ENCODE results near the gene FUOM. TPM values are rescaled to one million over a fixed set of nuclear protein-coding genes. Genes with fewer than 3 reads are reported as not detected.

FUOM gene
- total and polyA plus RNA-seq, 10 of the 15 experiments (the other 5 are each of a cell fraction or from before 2014, with no cell fraction given), result 1.8 to 41.7 (median 25.6) TPM

- TF ChIP-seq CTCF (IDR thresholded peaks at IDR 0.05 in 2 of 3, conservative IDR thresholded peaks at IDR 0.05 in 1 of 3; ENCODE audit: control insufficient read depth in 2 of 3, extremely low read depth in 1 of 3, insufficient read depth in 1 of 3, low read depth in 3 of 3, low read length in 3 of 3), result no peak
- TF ChIP-seq USF2 (IDR thresholded peaks at IDR 0.05; ENCODE audit: borderline replicate concordance, low read depth, low read length), result no peak
- TF ChIP-seq CHD4 (IDR thresholded peaks at IDR 0.05), result no peak
- peak; percentile 91 for TF ChIP-seq GATAD2B (conservative IDR thresholded peaks at IDR 0.05; ENCODE audit: low read depth)
- TF ChIP-seq NRF1 (conservative IDR thresholded peaks at IDR 0.05; ENCODE audit: low read depth, low read length), result no peak
- no peak for TF ChIP-seq SRF (IDR thresholded peaks at IDR 0.05; ENCODE audit: low read depth in 2 of 2, low read length in 2 of 2)
- no peak for TF ChIP-seq STAT1 (conservative IDR thresholded peaks at IDR 0.05)
- TF ChIP-seq LARP7 (IDR thresholded peaks at IDR 0.05), result peak; percentile 88
- TF ChIP-seq BMI1 (IDR thresholded peaks at IDR 0.05; ENCODE audit: borderline replicate concordance), result no peak
- TF ChIP-seq FOS (IDR thresholded peaks at IDR 0.05; ENCODE audit: borderline replicate concordance, extremely low read depth, insufficient read length), result no peak
- peak; percentile 74 for TF ChIP-seq BACH1 (IDR thresholded peaks at IDR 0.05; ENCODE audit: borderline replicate concordance)
- no peak for TF ChIP-seq ATF2 (IDR thresholded peaks at IDR 0.05; ENCODE audit: low read length)
- TF ChIP-seq POU2F2 (IDR thresholded peaks at IDR 0.05; ENCODE audit: borderline replicate concordance, low read depth, low read length), result no peak
- no peak for TF ChIP-seq BCL11A (IDR thresholded peaks at IDR 0.05; ENCODE audit: low read depth, low read length)
- TF ChIP-seq TBL1XR1 (IDR thresholded peaks at IDR 0.05; ENCODE audit: low read depth, low read length), result no peak
- TF ChIP-seq ZBTB4 (CRISPR knock-in tag; IDR thresholded peaks at IDR 0.05), result no peak
- TF ChIP-seq EP300 (IDR thresholded peaks at IDR 0.05; ENCODE audit: borderline replicate concordance in 1 of 2, control insufficient read depth in 1 of 2, low read depth in 2 of 2, low read length in 2 of 2), result no peak
- no peak for TF ChIP-seq RAD21 (IDR thresholded peaks at IDR 0.05; ENCODE audit: insufficient read depth, low read depth, low read length)
- TF ChIP-seq MXI1 (IDR thresholded peaks at IDR 0.05; ENCODE audit: low read depth, low read length), result no peak
- no peak for TF ChIP-seq HDAC6 (IDR thresholded peaks at IDR 0.05; ENCODE audit: unreplicated experiment)
- no peak for TF ChIP-seq GABPA (IDR thresholded peaks at IDR 0.05; ENCODE audit: low read depth)
Observed at GRCh38 chr10:133379152-133379800, 21.5 kb upstream of the FUOM start, which contains the start of gene PAOX (continued).
